Measurements from ENCODE around the gene SIPA1L3. TPM values are rescaled to one million over a fixed set of nuclear protein-coding genes. Genes with fewer than 3 reads are reported as not detected.
A peak's percentile ranks its signal among the peaks of the same experiment; 100 is the strongest.
"Not testable (repeated sequence)": the region's sequence is repeated elsewhere in the genome, so short reads cannot be mapped to it uniquely, and the experiment has no call there.

The SIPA1L3 gene
- total RNA-seq, 1 donor from 2014 or later: 17.0 TPM

- no peak for DNase-seq (ENCODE audit: low read depth)
These were observed 112.4 kb downstream of the SIPA1L3 start for GRCh38 chr19:38019396-38019724.

- peak; percentile 62 for DNase-seq (ENCODE audit: low read depth)
These were observed 113.3 kb downstream of the SIPA1L3 start for GRCh38 chr19:38020311-38020710.

GRCh38 chr19:38021352-38021751 lies 114.3 kb downstream of the SIPA1L3 start:
- no peak for DNase-seq (ENCODE audit: low read depth)

- DNase-seq (ENCODE audit: low read depth): peak; percentile 50
These were observed 116.0 kb downstream of the SIPA1L3 start for GRCh38 chr19:38022791-38023670.

- no peak for DNase-seq (ENCODE audit: low read depth)
These were observed 116.9 kb downstream of the SIPA1L3 start for GRCh38 chr19:38023671-38024541.

GRCh38 chr19:38024992-38025908 lies 118.2 kb downstream of the SIPA1L3 start:
- DNase-seq (ENCODE audit: low read depth): no peak

GRCh38 chr19:38025909-38026307 lies 118.9 kb downstream of the SIPA1L3 start:
- DNase-seq (ENCODE audit: low read depth): no peak

GRCh38 chr19:38028913-38029510 lies 122.0 kb downstream of the SIPA1L3 start:
- DNase-seq (ENCODE audit: low read depth): no peak

GRCh38 chr19:38030001-38030400 lies 123.0 kb downstream of the SIPA1L3 start:
- DNase-seq (ENCODE audit: low read depth): not testable (repeated sequence)

GRCh38 chr19:38030686-38031422 lies 123.8 kb downstream of the SIPA1L3 start:
- no peak for DNase-seq (ENCODE audit: low read depth)

GRCh38 chr19:38031423-38031770 lies 124.4 kb downstream of the SIPA1L3 start:
- DNase-seq (ENCODE audit: low read depth): no peak

GRCh38 chr19:38032151-38032550 lies 125.1 kb downstream of the SIPA1L3 start:
- no peak for DNase-seq (ENCODE audit: low read depth)

- DNase-seq (ENCODE audit: low read depth): no peak
These were observed 125.9 kb downstream of the SIPA1L3 start for GRCh38 chr19:38032951-38033350.

GRCh38 chr19:38033658-38034491 lies 126.9 kb downstream of the SIPA1L3 start:
- no peak for DNase-seq (ENCODE audit: low read depth)

GRCh38 chr19:38034492-38034860 lies 127.5 kb downstream of the SIPA1L3 start:
- DNase-seq (ENCODE audit: low read depth): no peak

GRCh38 chr19:38035515-38036495 lies 128.8 kb downstream of the SIPA1L3 start:
- peak; percentile 65 for DNase-seq (ENCODE audit: low read depth)

- DNase-seq (ENCODE audit: low read depth): peak; percentile 50
These were observed 130.0 kb downstream of the SIPA1L3 start for GRCh38 chr19:38036707-38037611.
